Activated T-helper 1 cell treated with anti-CD3 and anti-CD28 coated beads, Interleukin-12 subunit alpha, Interleukin-12 subunit beta, Interleukin-2, Interleukin-4 antibody, amounts not matched to agents 30 ng/mL and 10 ng/mL and 1 ng/mL, durations not matched to agents 14 hours and 24 hours and 36 hours (primary cell): ENCODE measurements around the gene PCSK5. TPM values are rescaled to one million over a fixed set of nuclear protein-coding genes. Genes with fewer than 3 reads are reported as not detected.
"Not testable (repeated sequence)": the region's sequence is repeated elsewhere in the genome, so short reads cannot be mapped to it uniquely, and the experiment has no call there.

Experiments
- DNase-seq: peaks from one replicate; pipeline ENCODE4 v3.0.0; 2021; ENCODE audit warnings: low spot score
- H3K27ac Mint-ChIP-seq: one replicate; pipeline ENCODE4 v1.8.0; 2021; ENCODE audit warnings: mild to moderate bottlenecking, mixed read lengths
- H3K27me3 Mint-ChIP-seq: one replicate; pipeline ENCODE4 v1.8.0; 2022; ENCODE audit warnings: mild to moderate bottlenecking, moderate library complexity, mixed read lengths; ENCODE audit not compliant: insufficient read depth
- H3K36me3 Mint-ChIP-seq: one replicate; pipeline ENCODE4 v1.8.0; 2021; ENCODE audit warnings: low read depth, mixed read lengths
- H3K4me1 Mint-ChIP-seq: one replicate; pipeline ENCODE4 v1.8.0; 2021; ENCODE audit warnings: low read depth, mixed read lengths
- H3K4me3 Mint-ChIP-seq: one replicate; pipeline ENCODE4 v1.8.0; 2021; ENCODE audit warnings: mild to moderate bottlenecking, moderate library complexity, mixed read lengths
- H3K9me3 Mint-ChIP-seq: one replicate; pipeline ENCODE4 v1.8.0; 2021; ENCODE audit warnings: mixed read lengths
- intact Hi-C: fragments of 100-400 bp; cut with micrococcal nuclease; formaldehyde crosslinking; loops from one replicate; pipeline ENCODE4 v1.15.1; 2024
- total RNA-seq: library from RNA; stranded (reverse); gene quantifications from 2 replicates; pipeline ENCODE4 v1.2.3, GENCODE V29; 2022

PCSK5 gene
- total RNA-seq, 1 donor from 2014 or later: 3.3 TPM

- Mint-ChIP-seq H3K4me3 (no peak overlapping the region), H3K9me3 (no peaks in the 10 kb centered on the region), H3K27ac (no peak overlapping the region), H3K36me3 (peaks cover 8% of the 10 kb centered on the region), H3K4me1 (peaks cover 15% of the 10 kb centered on the region), H3K27me3 (no peaks in the 10 kb centered on the region)
- no peak for DNase-seq
- intact Hi-C loops: no loop called here
Measured at GRCh38 chr9:76037587-76038225, 147.2 kb downstream of the PCSK5 start.

- Mint-ChIP-seq H3K27me3 (no peaks in the 10 kb centered on the region), H3K36me3 (peaks cover 5% of the 10 kb centered on the region), H3K4me1 (peaks cover 11% of the 10 kb centered on the region), H3K9me3 (no peaks in the 10 kb centered on the region), H3K27ac (no peak overlapping the region), H3K4me3 (no peak overlapping the region)
- DNase-seq: no peak
- intact Hi-C loops: no loop called here
Measured at GRCh38 chr9:76038431-76038830, 148.0 kb downstream of the PCSK5 start.

- Mint-ChIP-seq H3K27me3 (no peaks in the 10 kb centered on the region), H3K27ac (no peak overlapping the region), H3K36me3 (peaks cover 3% of the 10 kb centered on the region), H3K4me3 (no peak overlapping the region), H3K9me3 (no peaks in the 10 kb centered on the region), H3K4me1 (no peaks in the 10 kb centered on the region)
- DNase-seq: no peak
- intact Hi-C loops: no loop called here
Measured at GRCh38 chr9:76044266-76044819, 153.9 kb downstream of the PCSK5 start.

- peaks cover 3% of the 10 kb centered on the region for H3K36me3 Mint-ChIP-seq
- no peaks in the 10 kb centered on the region for H3K27me3 Mint-ChIP-seq
- no peak overlapping the region for H3K27ac Mint-ChIP-seq
- intact Hi-C loops: no loop called here
- DNase-seq: no peak
- H3K4me1 Mint-ChIP-seq: no peaks in the 10 kb centered on the region
- no peak overlapping the region for H3K4me3 Mint-ChIP-seq
- H3K9me3 Mint-ChIP-seq: no peaks in the 10 kb centered on the region
Measured at GRCh38 chr9:76045221-76045620, 154.7 kb downstream of the PCSK5 start.

DNA sequence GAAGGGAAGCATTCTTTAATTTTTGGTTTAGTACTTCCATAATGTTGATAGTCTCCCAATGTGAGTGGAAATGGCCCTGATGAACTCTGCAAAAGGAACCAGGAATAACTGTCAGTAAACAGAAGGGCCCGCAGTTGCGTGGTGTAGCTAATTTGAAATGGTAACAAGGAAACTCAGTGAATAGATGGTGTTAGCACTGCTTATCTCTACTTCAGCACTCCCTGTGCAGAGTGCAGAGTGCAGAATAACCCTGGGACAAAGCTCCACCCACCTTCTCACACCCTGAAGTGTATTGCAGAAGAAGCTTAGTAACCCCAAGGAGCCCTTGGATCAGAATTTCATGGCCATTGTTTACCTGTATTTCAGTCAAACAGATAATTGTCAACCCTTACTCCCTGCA is 158.9 kb downstream of the PCSK5 start:
- DNase-seq: no peak
- Mint-ChIP-seq H3K36me3 (peaks cover 10% of the 10 kb centered on the region), H3K9me3 (peaks cover 7% of the 10 kb centered on the region), H3K27ac (no peak overlapping the region), H3K4me3 (no peak overlapping the region), H3K4me1 (no peaks in the 10 kb centered on the region), H3K27me3 (no peaks in the 10 kb centered on the region)
- intact Hi-C loops: no loop called here

DNA sequence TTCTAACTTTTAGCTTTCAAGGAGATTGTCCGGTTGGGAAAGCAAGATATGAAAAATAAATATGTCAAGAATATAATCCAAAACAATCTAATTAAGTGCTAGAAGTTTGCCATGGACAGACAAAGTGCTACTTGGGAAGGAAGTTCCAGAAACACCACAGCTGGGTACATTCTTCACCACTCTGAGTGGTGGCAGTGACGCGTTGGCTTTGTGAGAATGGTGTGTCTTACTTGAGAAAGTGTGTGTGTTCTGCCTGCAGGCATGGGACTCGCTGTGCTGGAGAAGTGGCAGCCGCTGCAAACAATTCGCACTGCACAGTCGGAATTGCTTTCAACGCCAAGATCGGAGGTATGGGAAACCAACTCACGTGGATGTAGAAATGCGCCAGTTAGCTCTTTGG is 177.2 kb downstream of the PCSK5 start:
- peaks cover 2% of the 10 kb centered on the region for H3K36me3 Mint-ChIP-seq
- no peak overlapping the region for H3K27ac Mint-ChIP-seq
- H3K4me3 Mint-ChIP-seq: no peak overlapping the region
- no peak for DNase-seq
- H3K9me3 Mint-ChIP-seq: no peaks in the 10 kb centered on the region
- no peaks in the 10 kb centered on the region for H3K4me1 Mint-ChIP-seq
- H3K27me3 Mint-ChIP-seq: no peaks in the 10 kb centered on the region
- intact Hi-C loops: no loop called here

DNA sequence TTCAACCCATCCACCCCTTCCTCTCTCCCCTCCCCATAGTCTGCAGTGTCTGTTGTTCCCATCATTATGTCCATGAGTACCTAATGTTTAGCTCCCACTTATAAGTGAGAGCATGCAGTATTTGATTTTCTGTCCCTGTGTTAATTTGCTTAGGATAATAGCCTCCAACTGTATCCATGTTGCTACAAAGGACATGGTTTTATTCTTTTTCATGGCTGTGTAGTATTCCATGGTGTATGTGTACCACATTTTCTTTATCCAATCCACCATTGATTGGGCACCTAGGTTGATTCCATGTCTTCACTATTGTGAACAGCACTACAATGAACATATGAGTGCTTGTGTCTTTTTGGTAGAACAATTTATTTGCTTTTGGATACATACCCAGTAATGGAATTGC is 187.1 kb downstream of the PCSK5 start:
- H3K27ac Mint-ChIP-seq: no peak overlapping the region
- H3K9me3 Mint-ChIP-seq: peaks cover 13% of the 10 kb centered on the region
- no peak for DNase-seq
- intact Hi-C loops: no loop called here
- H3K36me3 Mint-ChIP-seq: peaks cover 19% of the 10 kb centered on the region
- H3K27me3 Mint-ChIP-seq: no peaks in the 10 kb centered on the region
- no peaks in the 10 kb centered on the region for H3K4me1 Mint-ChIP-seq
- no peak overlapping the region for H3K4me3 Mint-ChIP-seq

DNA sequence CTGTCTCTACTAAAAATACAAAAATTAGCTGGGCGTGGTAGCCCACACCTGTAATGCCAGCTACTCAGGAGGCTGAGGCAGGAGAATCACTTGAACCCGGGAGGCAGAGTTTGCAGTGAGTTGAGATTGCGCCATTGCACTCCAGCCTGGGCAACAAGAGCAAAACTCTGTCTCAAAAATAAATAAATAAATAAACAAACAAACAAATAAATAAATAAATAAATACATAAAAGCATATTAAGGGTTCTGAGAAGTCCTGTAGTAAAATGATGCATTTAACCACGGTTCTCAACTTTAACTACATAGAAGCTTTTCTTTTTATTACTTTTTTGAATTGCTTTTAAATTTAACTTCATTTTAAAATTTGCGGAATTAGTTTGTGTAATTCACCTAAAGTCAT is 190.8 kb downstream of the PCSK5 start:
- H3K27me3 Mint-ChIP-seq, DNase-seq, intact Hi-C loops, H3K4me3 Mint-ChIP-seq, H3K27ac Mint-ChIP-seq, H3K4me1 Mint-ChIP-seq: not testable (repeated sequence)
- H3K36me3 Mint-ChIP-seq: peaks cover 17% of the 10 kb centered on the region
- H3K9me3 Mint-ChIP-seq: peaks cover 13% of the 10 kb centered on the region

- H3K27ac Mint-ChIP-seq: no peak overlapping the region
- no peaks in the 10 kb centered on the region for H3K27me3 Mint-ChIP-seq
- H3K4me3 Mint-ChIP-seq: no peak overlapping the region
- H3K4me1 Mint-ChIP-seq: no peaks in the 10 kb centered on the region
- intact Hi-C loops: no loop called here
- peaks cover 16% of the 10 kb centered on the region for H3K36me3 Mint-ChIP-seq
- no peak for DNase-seq
- peaks cover 13% of the 10 kb centered on the region for H3K9me3 Mint-ChIP-seq
Measured at GRCh38 chr9:76082057-76082456, 191.6 kb downstream of the PCSK5 start.

- Mint-ChIP-seq H3K4me3 (no peak overlapping the region), H3K4me1 (no peaks in the 10 kb centered on the region), H3K36me3 (peaks cover 5% of the 10 kb centered on the region), H3K9me3 (no peaks in the 10 kb centered on the region), H3K27ac (no peak overlapping the region), H3K27me3 (no peaks in the 10 kb centered on the region)
- intact Hi-C loops: no loop called here
- no peak for DNase-seq
Measured at GRCh38 chr9:76085596-76085995, 195.1 kb downstream of the PCSK5 start.

- Mint-ChIP-seq H3K9me3 (no peaks in the 10 kb centered on the region), H3K36me3 (peaks cover 5% of the 10 kb centered on the region), H3K27me3 (no peaks in the 10 kb centered on the region), H3K4me3 (no peak overlapping the region), H3K4me1 (no peaks in the 10 kb centered on the region), H3K27ac (no peak overlapping the region)
- DNase-seq: no peak
- intact Hi-C loops: no loop called here
Measured at GRCh38 chr9:76086539-76086938, 196.1 kb downstream of the PCSK5 start.

DNA sequence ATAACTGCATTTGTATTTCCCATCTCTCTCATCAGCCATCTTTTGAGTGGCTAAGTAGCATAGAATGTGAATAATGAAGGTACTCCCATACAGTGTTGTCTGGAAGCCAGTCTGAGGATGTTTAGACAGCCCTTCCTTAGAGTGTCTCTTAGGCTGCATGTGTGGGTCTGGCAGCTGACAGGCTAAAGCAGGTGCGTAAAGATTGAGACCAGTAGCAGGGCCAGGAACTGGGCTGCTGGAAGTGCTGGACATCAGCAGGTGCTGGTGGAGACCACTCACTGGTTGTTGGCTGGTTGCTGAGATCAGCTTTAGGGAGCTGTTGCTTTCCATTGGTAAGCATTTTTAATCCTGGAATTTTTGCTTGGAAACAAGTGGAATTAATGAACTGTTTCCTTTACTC is 197.5 kb downstream of the PCSK5 start:
- H3K27ac Mint-ChIP-seq: no peak overlapping the region
- H3K9me3 Mint-ChIP-seq: no peaks in the 10 kb centered on the region
- no peaks in the 10 kb centered on the region for H3K4me1 Mint-ChIP-seq
- intact Hi-C loops: no loop called here
- DNase-seq: no peak
- no peaks in the 10 kb centered on the region for H3K27me3 Mint-ChIP-seq
- H3K36me3 Mint-ChIP-seq: peaks cover 2% of the 10 kb centered on the region
- H3K4me3 Mint-ChIP-seq: no peak overlapping the region

GRCh38 chr9:76090330-76090729 is 199.9 kb downstream of the PCSK5 start:
- H3K36me3 Mint-ChIP-seq: no peaks in the 10 kb centered on the region
- no peaks in the 10 kb centered on the region for H3K27me3 Mint-ChIP-seq
- H3K4me3 Mint-ChIP-seq: no peak overlapping the region
- H3K27ac Mint-ChIP-seq: no peak overlapping the region
- H3K9me3 Mint-ChIP-seq: no peaks in the 10 kb centered on the region
- no peak for DNase-seq
- no peaks in the 10 kb centered on the region for H3K4me1 Mint-ChIP-seq
- intact Hi-C loops: no loop called here

DNA sequence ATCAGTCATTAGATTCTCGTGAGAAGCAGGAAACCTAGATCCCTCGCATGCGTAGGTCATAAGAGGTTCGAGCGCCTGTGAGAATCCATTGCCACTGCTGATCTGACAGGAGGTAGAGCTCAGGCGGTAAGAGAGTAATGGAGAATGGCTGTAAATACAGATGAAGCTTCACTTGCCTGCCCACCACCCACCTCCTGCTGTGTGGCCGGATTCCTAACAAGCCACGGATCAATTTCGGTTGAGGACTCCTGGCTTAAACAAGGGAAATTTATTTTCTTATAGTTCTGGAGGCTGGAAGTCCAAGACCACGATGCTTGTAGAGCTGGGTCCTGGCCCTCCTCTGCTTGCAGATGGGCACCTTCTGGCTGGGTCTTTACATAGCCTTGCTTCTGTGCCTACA is 200.4 kb downstream of the PCSK5 start:
- intact Hi-C loops: no loop called here
- no peaks in the 10 kb centered on the region for H3K36me3 Mint-ChIP-seq
- no peaks in the 10 kb centered on the region for H3K4me1 Mint-ChIP-seq
- H3K27me3 Mint-ChIP-seq: no peaks in the 10 kb centered on the region
- H3K4me3 Mint-ChIP-seq: no peak overlapping the region
- no peaks in the 10 kb centered on the region for H3K9me3 Mint-ChIP-seq
- DNase-seq: no peak
- H3K27ac Mint-ChIP-seq: no peak overlapping the region
